HUES48 (cell line): ENCODE measurements around the gene CSF2.

ENCODE experiments used
- H3K27ac ChIP-seq: one replicate; pipeline ENCODE4 v1.7.0; 2013; ENCODE audit warnings: low read depth, low read length, inconsistent platforms
- H3K27me3 ChIP-seq: 2 replicates; pipeline ENCODE4 v1.6.1; 2013; ENCODE audit warnings: mild to moderate bottlenecking, low read length; ENCODE audit not compliant: control insufficient read depth, insufficient read depth
- H3K36me3 ChIP-seq: 2 replicates; pipeline ENCODE4 v1.6.1; 2013; ENCODE audit warnings: low read length; ENCODE audit not compliant: control insufficient read depth, insufficient read depth
- H3K4me1 ChIP-seq: 2 replicates; pipeline ENCODE4 v1.6.1; 2013; ENCODE audit warnings: mild to moderate bottlenecking, low read length; ENCODE audit not compliant: control insufficient read depth, insufficient read depth
- H3K4me3 ChIP-seq: 2 replicates; pipeline ENCODE4 v1.5.1; 2013; ENCODE audit warnings: mild to moderate bottlenecking, low read depth, low read length
- H3K9ac ChIP-seq: 2 replicates; pipeline ENCODE4 v1.6.1; 2013; ENCODE audit warnings: mild to moderate bottlenecking, low read depth, low read length, moderate library complexity
- H3K9me3 ChIP-seq: 2 replicates; pipeline ENCODE4 v1.6.1; 2013; ENCODE audit warnings: low read length; ENCODE audit not compliant: control insufficient read depth, insufficient read depth

Gene CSF2

DNA sequence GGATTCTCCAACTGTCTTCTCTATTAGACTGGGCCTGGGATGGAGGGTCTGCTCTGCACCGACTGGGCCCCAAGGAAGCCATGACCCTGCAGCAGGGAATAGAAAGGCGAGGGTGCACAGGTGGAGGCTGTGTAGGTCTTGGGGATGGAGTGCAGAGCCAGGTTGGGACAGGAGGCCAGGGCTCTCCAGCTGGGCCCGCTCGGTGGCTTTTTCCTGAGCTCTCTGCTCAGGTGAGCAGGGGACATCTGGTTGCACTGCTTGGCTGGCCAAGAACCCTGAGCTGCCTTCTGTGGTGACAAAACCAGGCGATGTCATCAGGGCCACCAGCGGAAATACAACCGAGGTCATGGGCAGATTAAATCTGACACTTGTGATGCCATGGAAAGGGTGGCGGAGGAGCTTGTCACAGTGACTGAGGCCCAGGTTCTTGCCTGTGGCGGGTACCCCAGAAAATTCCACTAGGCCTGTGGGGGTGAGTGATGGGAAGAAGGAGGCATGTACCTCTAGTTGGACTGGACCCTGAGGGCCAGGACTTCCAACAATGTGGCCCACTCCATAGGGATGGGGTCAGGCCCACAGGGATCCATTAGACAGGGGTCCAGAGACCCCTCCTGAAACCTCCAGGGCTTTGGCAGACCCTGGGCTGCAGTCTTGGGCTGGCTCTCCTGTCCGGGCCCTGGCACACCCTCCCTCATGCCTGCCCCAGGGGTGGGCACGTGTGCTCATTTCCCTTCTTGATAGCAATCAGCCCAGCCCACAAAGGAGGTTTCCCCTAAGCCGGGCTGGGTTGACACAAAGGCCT, 17.6 kb upstream of the CSF2 start:
- Histone ChIP-seq H3K4me3 (no peak overlapping the region), H3K4me1 (peaks cover 2% of the 10 kb centered on the region; the same call in 1 of the 2 replicates), H3K9me3 (no peaks in the 10 kb centered on the region), H3K27me3 (no peaks in the 10 kb centered on the region), H3K36me3 (no peaks in the 10 kb centered on the region), H3K9ac (no peak overlapping the region), H3K27ac (no peak overlapping the region)

DNA sequence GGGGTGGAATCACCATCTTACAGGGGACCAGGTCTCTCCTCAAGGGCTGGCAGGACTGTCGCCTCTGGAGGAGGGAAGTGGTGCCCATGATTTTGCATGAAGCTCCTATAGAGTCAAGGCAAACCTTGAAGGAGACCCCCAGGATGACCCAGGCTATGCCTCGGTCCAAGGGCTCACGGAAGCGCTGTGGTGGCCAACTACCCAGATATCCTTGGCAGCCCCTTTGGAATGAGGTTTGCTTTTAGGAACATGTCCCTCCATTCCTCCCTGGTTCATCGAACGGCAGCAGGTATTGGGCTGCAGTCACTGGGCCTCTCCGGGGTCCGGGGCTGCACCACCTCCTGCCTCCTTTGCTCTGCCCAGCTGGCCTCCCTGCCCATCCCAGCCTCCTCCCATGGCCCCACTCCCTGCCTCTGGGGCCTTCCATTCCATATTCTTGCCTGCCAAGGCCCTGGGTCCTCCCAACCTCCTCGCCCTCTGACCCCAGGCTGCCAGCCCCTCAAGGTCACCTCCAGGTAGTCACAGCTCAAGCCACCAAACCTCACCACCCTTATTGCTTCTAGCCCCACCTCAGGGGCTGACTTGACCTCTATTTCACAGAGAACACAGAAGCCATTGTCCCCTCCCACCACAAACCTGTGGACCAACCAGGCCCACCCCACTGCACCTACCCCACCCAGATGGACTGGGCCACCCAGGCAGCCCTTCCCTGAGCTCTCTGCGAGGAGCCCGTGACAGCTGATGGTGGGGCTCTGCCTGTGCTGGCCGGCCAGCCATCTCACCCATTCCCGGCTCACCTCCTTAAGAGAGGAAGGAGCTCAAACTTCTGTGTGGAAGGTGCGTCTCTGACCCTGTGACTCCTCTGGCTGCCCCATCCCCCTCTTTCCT, 16.7 kb upstream of the CSF2 start:
- H3K9me3 ChIP-seq, result no peaks in the 10 kb centered on the region
- no peak overlapping the region for H3K9ac ChIP-seq
- no peaks in the 10 kb centered on the region for H3K36me3 ChIP-seq
- no peak overlapping the region for H3K27ac ChIP-seq
- no peaks in the 10 kb centered on the region for H3K27me3 ChIP-seq
- H3K4me1 ChIP-seq, result peaks cover 5% of the 10 kb centered on the region; the same call in 1 of the 2 replicates
- no peak overlapping the region for H3K4me3 ChIP-seq

DNA sequence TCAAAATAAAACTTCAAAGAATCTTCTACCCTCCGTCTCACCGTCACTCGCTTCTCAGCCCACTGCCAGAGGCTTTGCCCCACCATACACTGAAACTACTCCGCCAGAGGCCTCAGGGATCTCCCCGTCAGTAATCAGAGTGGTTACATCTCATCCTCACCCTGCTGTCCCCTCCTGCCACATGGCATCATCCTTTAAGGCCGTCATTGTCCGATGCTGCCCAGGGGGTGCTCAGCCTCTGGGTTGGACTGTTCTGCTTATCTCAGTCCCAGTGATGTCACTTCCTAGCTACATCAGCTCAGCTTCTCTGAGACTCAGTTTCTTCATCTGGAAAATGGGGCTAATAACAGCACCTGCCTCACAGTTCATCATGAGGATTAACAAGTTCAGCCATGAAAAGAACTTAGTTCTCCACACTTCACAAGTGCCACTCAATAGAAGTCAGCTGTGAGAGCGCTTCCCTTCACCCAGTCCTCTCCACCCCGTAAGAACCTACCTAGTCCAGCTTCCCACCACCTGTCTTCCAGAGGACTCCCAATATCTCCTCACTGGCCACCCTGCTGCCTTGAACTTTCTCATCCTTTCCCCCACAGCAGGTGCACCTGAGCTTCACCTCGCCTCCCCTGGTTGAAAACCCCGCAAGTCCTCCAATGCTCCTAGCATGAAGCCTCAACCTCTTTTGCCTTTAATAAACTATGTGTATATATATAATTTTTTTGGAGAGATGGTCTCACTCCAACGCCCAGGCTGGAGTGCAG, 15.9 kb upstream of the CSF2 start:
- no peaks in the 10 kb centered on the region for H3K9me3 ChIP-seq
- no peak overlapping the region for H3K27ac ChIP-seq
- H3K27me3 ChIP-seq, result no peaks in the 10 kb centered on the region
- no peak overlapping the region for H3K4me3 ChIP-seq
- no peaks in the 10 kb centered on the region for H3K36me3 ChIP-seq
- H3K9ac ChIP-seq, result no peak overlapping the region
- peaks cover 5% of the 10 kb centered on the region; the same call in 1 of the 2 replicates for H3K4me1 ChIP-seq

DNA sequence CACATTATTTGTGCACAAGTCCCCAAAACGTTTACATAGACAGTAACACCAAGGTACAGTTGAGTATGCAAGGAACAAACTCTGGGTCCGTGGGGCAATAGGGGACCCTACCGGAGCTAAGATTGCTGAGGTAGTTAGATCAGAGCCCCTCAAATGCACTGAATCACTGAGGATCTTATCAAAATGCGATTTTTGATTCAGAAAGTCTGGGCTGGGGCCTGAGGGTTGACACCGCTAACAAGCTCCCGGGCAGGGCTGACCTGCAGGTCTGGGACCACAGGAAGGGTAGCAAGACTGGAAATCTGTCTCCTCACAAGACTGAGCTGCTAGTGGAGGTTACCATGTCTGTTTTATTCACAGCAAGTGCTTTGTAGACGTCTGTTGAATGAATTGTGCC, 14.9 kb upstream of the CSF2 start:
- no peak overlapping the region for H3K4me3 ChIP-seq

DNA sequence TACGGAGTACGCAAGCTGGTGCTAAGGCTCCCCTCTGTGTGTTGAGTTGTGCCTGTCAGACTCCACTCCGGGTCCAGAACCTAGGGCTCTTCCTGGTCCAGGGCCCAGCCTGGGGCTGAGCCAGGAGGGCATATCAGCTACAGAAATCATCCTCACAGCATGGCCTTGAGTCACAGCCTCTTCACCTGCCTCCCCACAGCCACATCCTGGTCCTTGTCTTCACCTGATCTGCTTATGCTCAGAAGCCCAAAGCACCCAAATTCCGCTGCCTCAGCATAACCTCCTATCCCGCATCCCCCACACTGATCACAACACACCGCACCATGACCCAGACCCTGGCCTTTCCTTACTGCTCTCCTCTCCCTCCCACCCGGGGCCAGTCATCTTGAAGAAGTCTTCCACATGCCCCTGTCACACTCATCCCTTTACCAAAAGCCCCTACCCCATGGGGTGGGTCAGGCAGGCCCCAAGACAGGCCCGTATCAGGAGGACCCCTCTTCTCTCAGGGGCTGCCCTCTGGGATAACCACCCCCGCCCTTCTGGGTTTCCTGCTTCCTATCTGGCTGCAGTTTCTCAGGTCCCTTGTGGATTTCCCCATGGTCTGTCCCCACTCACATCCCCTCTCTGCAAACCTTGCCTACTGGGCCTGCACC, 14.4 kb upstream of the CSF2 start:
- no peaks in the 10 kb centered on the region for H3K36me3 ChIP-seq
- H3K9me3 ChIP-seq, result no peaks in the 10 kb centered on the region
- H3K4me1 ChIP-seq, result peaks cover 5% of the 10 kb centered on the region; the same call in 1 of the 2 replicates
- H3K9ac ChIP-seq, result no peak overlapping the region
- no peak overlapping the region for H3K4me3 ChIP-seq
- H3K27me3 ChIP-seq, result no peaks in the 10 kb centered on the region
- no peak overlapping the region for H3K27ac ChIP-seq

More for the DNA sequence above, 14.9 kb upstream of the CSF2 start:
- H3K4me1 ChIP-seq, result peaks cover 5% of the 10 kb centered on the region; the same call in 1 of the 2 replicates
- H3K27me3 ChIP-seq, result no peaks in the 10 kb centered on the region
- no peaks in the 10 kb centered on the region for H3K36me3 ChIP-seq
- no peak overlapping the region for H3K9ac ChIP-seq
- H3K27ac ChIP-seq, result no peak overlapping the region
- no peaks in the 10 kb centered on the region for H3K9me3 ChIP-seq

DNA sequence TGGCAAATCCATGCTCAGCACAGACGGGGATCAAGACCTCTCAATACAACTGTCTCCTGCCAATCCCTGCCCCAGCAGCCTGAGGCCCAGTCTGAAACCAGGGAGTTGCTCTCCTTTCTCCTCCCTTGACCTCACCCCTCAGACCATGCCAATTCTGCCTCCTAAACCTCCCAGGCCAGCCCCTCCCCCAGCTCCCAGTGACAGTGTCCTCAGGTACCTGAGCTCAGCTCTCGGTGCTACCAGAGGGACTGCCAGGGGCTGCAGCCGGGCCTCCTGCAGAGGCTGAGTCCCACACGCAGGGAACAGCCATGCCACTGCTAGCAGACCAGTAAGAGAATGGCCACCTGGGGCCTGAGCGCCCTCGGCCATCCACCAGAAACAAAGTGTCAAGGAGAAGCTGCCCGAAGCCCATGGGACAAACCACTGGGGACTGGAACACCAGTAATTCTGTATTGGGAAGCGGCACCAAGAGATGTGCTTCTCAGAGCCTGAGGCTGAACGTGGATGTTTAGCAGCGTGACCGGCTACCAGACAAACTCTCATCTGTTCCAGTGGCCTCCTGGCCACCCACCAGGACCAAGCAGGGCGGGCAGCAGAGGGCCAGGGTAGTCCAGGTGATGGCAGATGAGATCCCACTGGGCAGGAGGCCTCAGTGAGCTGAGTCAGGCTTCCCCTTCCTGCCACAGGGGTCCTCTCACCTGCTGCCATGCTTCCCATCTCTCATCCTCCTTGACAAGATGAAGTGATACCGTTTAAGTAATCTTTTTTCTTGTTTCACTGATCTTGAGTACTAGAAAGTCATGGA, 13.7 kb upstream of the CSF2 start:
- H3K27me3 ChIP-seq, result no peaks in the 10 kb centered on the region
- no peak overlapping the region for H3K27ac ChIP-seq
- H3K9me3 ChIP-seq, result no peaks in the 10 kb centered on the region
- H3K9ac ChIP-seq, result no peak overlapping the region
- no peaks in the 10 kb centered on the region for H3K36me3 ChIP-seq
- no peak overlapping the region for H3K4me3 ChIP-seq
- H3K4me1 ChIP-seq, result peaks cover 5% of the 10 kb centered on the region; the same call in 1 of the 2 replicates

DNA sequence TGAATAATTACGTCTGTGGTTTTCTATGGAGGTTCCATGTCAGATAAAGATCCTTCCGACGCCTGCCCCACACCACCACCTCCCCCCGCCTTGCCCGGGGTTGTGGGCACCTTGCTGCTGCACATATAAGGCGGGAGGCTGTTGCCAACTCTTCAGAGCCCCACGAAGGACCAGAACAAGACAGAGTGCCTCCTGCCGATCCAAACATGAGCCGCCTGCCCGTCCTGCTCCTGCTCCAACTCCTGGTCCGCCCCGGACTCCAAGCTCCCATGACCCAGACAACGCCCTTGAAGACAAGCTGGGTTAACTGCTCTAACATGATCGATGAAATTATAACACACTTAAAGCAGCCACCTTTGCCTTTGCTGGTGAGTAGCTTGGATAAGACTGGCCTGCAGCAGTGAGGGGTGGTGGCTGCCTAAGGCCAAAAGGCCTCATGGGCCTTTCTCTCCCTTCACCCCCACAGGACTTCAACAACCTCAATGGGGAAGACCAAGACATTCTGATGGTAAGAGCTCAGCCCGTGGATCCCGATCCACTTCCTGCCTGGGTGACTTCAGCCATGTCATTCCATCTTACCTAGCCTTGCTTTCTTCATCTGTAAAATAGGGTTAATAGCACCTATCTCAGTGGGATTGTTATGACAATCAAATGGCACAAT, 13.0 kb upstream of the CSF2 start, which contains the start of gene IL3:
TSS of gene IL3 (plus strand) at position 155 of the 661 bp plus-strand sequence. CDS start at position 207, 52 bp downstream.
- Histone ChIP-seq H3K9me3 (no peaks in the 10 kb centered on the region), H3K27me3 (no peaks in the 10 kb centered on the region), H3K9ac (no peak within 1 kb of the TSS), H3K36me3 (no peaks in the 10 kb centered on the region), H3K4me3 (no peak within 1 kb of the TSS), H3K4me1 (peaks cover 5% of the 10 kb centered on the region; the same call in 1 of the 2 replicates), H3K27ac (no peak within 1 kb of the TSS)

DNA sequence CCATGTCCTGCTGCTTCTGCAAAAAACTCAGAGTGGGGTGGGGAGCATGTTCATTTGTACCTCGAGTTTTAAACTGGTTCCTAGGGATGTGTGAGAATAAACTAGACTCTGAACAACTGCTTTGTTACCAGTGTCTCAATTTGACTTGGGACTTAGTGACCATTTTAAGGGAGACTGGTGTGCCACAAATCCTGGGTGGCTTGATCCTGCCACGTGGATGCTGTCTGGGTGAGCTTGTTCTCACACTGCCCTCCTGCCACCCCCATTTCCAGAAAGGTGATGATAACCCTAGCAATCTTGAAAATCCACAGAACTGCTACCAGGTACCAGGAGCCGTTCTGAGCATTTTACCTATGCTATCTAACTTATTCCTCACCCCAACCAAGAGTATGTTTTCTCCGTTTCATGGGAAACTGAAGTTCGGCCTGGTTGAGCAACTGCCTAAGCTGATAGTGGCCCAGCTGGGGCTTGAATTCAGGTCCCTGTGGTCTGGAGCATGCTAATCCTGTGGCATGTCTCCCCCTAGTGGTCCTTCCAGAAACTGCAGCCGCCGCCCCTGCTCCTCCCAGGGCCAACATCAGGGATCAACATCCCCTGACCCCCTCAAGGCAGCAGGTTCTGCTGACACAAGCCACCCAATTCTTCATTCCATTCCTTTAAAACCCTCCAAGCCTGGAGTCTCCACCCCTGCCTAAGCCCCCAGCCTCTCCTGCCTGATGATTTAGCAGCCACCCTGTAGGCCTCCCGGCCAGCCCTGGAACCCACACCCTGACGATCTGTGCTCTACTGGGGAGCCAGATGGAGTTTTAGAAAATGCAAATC, 10.3 kb upstream of the CSF2 start:
- Histone ChIP-seq H3K4me3 (no peak overlapping the region), H3K27me3 (no peaks in the 10 kb centered on the region), H3K27ac (no peak overlapping the region), H3K9ac (no peak overlapping the region), H3K4me1 (peaks cover 5% of the 10 kb centered on the region; the same call in 1 of the 2 replicates), H3K36me3 (no peaks in the 10 kb centered on the region), H3K9me3 (no peaks in the 10 kb centered on the region)

DNA sequence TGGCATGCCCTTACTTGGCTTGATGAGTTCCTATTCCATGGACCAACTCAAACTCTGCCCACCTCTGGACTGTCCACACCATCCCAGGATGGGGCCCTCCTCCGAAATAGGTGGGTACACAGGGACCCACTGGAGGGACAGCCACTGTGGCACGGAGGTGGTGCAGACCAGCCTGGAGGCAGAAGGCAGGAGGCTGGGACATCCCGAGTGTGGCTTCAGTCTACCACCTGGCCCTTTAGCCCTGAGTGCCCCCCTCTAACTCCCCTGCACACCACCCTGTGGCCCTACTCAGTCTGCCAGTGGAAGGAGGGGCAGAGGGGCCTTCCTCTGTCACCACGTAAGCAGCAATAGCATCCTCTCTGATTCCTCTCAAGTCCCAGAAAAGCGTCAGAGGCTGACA, 9.4 kb upstream of the CSF2 start:
- no peak overlapping the region for H3K27ac ChIP-seq
- H3K27me3 ChIP-seq, result no peaks in the 10 kb centered on the region
- H3K36me3 ChIP-seq, result no peaks in the 10 kb centered on the region
- no peak overlapping the region for H3K4me3 ChIP-seq
- H3K9ac ChIP-seq, result no peak overlapping the region
- H3K9me3 ChIP-seq, result no peaks in the 10 kb centered on the region
- peaks cover 5% of the 10 kb centered on the region; the same call in 1 of the 2 replicates for H3K4me1 ChIP-seq
